ENCODE data around the gene MTMR1.

The MTMR1 gene

DNA sequence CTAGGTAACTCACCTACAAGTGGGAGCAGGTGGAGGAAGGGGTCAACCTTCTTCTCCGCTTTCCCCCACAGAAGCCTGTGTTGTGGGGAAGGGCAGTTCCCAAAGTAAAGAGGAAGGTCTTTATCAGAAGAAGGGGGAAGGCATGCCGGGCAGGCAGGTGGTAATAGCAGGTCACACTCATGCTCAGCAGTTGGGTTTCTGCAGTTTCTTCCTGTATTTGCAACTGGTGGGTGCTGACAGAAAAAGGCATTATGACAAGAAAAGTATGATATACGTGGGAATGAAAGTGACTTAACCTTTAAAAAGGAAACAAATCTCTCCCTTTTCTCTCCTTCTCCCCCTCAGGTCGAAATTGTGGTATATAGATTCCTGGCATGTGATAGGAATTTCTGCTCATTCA, 3.7 kb downstream of the MTMR1 start:
- no peak for DNase-seq (ENCODE audit: low read depth)

DNA sequence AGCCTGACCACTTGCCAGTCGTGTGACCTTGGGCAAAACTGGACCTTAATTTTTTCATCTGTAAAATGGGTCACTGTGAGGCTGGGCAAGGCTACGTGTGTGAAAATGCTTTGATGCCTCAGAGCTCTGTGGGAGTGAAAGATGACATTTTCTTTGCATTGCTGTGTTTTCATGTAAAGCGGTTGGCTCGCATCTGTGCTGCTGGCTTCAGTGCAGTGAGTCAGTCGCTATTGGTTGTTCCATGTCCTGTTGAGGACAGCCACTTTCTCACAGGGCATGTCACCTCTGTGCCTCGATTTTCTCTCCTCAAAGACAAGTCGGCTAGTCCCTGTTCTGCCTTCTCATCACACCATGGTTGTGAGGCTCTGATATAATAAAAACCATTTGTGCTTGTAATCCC, 4.4 kb downstream of the MTMR1 start:
- DNase-seq (ENCODE audit: low read depth), result no peak

- DNase-seq (ENCODE audit: low read depth), result no peak
Measured at GRCh38 chrX:150698981-150699380, 5.8 kb downstream of the MTMR1 start.

DNA sequence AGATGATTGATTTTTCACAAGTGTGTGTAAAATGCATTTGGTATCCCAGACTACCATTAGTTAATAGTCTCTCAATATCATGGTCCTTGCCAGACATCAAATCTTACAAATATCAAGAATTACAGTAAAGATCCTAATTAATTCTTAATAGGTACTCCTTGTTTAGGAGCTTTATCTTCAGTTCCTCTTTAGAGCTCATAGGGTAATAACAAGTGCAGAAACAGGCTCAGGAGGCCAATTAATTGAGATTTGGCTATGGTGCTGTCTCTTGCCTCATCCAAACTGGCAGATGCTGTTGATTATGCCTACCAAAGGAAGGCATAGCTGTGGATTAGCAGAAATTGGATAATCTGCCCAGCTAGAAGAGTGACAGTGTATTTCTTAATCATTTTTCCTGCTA, 6.9 kb downstream of the MTMR1 start:
- no peak for DNase-seq (ENCODE audit: low read depth)

DNA sequence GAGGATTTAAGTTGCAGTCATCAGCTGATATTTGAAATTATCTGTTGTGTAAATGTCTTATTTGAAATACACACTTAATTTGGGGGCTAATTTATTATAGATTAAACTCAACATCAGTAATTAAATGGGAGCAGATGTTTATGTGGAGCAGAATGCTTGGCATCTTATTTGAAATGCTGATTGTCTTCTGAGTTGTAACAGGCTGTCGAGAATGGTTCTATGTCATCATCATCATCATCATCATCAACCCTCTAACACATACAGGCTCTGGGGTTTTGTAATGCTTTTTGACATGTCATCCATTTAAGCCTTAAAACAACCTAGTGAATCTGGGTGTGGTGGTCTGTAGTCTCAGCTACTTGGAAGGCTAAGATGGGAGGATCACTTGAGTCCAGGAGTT, 8.2 kb downstream of the MTMR1 start:
- no peak for DNase-seq (ENCODE audit: low read depth)

DNA sequence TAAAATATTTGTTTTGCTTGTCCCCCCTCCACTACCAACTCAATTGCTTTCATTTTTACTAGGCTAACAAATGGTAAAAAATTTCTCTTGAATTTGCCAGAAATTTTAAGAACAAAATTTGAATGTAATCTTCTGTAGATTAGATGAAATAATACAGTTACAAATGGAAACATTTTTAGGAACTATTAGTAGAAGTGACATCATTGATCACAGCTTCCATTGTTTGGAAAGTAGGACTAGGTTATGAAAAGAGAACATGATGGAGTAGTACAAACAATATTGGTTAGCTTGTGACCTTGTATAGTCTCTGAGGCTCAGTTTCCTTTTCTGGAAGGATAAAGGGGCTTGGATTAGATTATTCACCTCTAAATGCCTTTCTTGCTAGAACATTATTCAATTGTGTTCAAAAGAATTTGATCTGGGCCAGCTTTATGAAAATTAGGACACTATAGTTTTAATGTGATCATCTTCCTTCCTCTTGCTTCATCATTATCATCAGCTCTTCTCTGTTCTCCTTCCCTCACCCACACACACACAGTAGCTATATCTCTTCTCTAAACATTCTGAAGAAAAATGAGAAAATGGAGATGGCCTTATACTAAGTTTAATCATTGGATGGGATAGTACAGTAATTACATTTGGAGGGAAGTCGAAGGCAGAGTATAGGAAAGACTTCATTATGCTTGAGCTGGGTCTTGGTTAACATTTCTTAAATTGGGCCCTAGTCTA, 9.9 kb downstream of the MTMR1 start:
- DNase-seq (ENCODE audit: low read depth), result no peak

- DNase-seq (ENCODE audit: low read depth), result no peak
Measured at GRCh38 chrX:150703695-150703974, 10.4 kb downstream of the MTMR1 start.

GRCh38 chrX:150704030-150704613, 10.9 kb downstream of the MTMR1 start:
- DNase-seq (ENCODE audit: low read depth), result no peak

DNA sequence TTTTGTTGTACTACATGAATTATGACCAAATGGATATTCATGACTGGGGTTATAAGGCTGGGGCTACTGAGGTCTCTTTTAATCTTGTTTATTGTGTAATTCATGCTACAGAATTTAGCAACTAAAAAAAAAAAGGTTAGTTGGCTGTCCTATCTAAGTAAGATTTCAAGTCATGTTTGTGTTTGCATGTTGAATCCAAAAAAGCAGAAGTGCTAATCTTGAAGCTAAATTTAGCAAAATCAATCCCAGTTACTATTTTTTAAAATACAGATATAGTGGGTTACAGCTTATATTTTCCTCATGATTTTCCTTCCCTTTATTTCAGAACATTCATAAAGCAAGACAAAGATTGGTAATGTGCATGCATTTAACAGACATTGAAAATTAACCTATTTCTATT, 19.4 kb downstream of the MTMR1 start:
- DNase-seq (ENCODE audit: low read depth), result no peak

DNA sequence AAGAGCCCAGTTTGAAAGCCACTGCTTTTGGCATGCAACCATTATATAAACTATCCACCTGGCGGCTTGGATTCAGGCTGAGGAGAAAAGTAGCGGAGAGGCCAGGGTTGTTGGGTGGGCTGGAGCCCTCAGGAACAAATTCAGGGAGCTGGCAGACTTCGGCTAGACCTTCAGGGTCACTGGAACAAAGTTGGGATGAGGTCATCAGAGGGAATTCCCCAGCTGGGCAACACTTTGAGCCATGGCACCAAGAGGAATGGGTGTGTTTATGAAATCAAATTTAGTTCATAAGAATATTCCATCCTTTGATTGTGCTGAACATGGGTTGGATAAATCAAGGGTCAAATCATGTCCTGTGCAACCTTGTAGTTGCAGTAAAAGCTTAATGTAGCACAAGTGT, 22.0 kb downstream of the MTMR1 start:
- DNase-seq (ENCODE audit: low read depth), result no peak

- no peak for DNase-seq (ENCODE audit: low read depth)
Measured at GRCh38 chrX:150719621-150720020, 26.4 kb downstream of the MTMR1 start.

GRCh38 chrX:150729956-150730355, 36.8 kb downstream of the MTMR1 start:
- no peak for DNase-seq (ENCODE audit: low read depth)

- DNase-seq (ENCODE audit: low read depth), result no peak
Measured at GRCh38 chrX:150730719-150731118, 37.5 kb downstream of the MTMR1 start.

DNA sequence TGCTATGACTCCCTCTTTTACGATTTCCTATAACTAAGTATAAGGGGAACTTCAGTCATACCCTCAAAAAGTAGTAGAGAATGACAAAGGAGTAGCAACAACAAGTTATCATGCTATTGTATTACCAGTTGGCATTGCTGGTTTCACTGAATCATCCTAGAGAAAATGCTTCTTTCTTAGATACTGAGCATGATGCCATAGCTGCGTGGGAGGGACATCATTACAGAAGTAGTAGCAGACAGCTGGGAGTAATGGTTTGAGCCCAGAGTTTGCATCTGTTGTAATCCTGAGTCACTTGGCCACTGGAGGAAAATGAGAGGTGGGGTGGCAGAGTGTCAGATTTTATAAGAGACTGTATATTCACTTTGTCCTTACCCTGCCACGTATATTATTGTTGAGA, 38.6 kb downstream of the MTMR1 start:
- peak; percentile 12 for DNase-seq (ENCODE audit: low read depth)

- DNase-seq (ENCODE audit: low read depth), result no peak
Measured at GRCh38 chrX:150736475-150736874, 43.3 kb downstream of the MTMR1 start.

GRCh38 chrX:150752124-150752523, 58.9 kb downstream of the MTMR1 start:
- no peak for DNase-seq (ENCODE audit: low read depth)

GRCh38 chrX:150753357-150753756, 60.2 kb downstream of the MTMR1 start:
- DNase-seq (ENCODE audit: low read depth), result no peak

DNA sequence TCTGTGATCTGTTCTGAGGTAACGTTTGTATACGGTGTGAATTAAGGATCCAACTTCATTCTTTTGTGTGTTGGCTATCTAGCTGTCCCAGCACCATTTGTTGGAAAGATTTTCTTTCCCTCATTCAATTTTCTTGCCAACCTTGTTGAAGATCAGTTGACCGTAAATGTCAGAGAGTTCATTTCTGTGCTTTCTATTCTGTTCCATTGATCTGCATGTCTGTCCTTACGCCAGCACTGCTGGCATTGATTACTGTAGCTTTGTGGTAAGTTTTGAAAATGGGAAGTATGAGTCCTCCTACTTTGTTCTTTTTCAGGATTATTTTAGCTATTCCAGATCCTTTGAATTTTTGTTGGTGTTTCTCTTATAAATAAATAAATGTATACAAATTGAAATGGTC, 60.8 kb downstream of the MTMR1 start:
- DNase-seq (ENCODE audit: low read depth), result no peak

DNA sequence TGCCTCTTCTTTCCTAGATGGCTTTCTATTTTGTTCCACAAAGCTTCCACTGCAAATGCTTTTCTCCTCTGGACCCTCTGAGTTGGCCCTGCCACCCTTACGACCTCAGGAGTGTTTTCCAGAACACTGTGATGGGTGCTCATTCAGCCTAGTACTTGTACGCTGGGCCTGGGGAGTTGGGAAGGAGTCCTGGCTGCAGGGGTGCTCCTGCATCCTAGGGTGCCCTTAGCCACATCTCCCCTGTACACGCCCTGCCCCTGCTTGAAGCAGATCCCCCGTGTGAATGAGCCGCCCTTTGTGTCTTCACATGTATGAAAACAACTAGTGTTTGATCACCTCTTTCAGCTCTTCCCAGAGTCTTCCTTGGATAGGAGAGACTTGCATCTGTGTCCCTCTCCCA, 64.2 kb downstream of the MTMR1 start:
- no peak for DNase-seq (ENCODE audit: low read depth)

- no peak for DNase-seq (ENCODE audit: low read depth)
Measured at GRCh38 chrX:150759568-150760416, 66.6 kb downstream of the MTMR1 start.

GRCh38 chrX:150761176-150761818, 68.1 kb downstream of the MTMR1 start:
- no peak for DNase-seq (ENCODE audit: low read depth)

GRCh38 chrX:150761819-150762216, 68.6 kb downstream of the MTMR1 start:
- no peak for DNase-seq (ENCODE audit: low read depth)

All from stimulated activated CD8-positive, alpha-beta memory T cell treated with anti-CD3 and anti-CD28 coated beads, Interleukin-7, amount 100 ng/mL, for 24 hours (primary cell).